HG02943 (cell line): ENCODE data around the gene SYT1.
"Not testable (repeated sequence)": the region's sequence is repeated elsewhere in the genome, so short reads cannot be mapped to it uniquely, and the experiment has no call there.

ENCODE experiments used
- ATAC-seq: cut with Tn5 transposase; IDR thresholded peaks from one replicate; pipeline ENCODE4 v1.9.1; 2021; ENCODE audit warnings: mild to moderate bottlenecking, low read depth, moderate library complexity; ENCODE audit not compliant: unreplicated experiment

The SYT1 gene

DNA sequence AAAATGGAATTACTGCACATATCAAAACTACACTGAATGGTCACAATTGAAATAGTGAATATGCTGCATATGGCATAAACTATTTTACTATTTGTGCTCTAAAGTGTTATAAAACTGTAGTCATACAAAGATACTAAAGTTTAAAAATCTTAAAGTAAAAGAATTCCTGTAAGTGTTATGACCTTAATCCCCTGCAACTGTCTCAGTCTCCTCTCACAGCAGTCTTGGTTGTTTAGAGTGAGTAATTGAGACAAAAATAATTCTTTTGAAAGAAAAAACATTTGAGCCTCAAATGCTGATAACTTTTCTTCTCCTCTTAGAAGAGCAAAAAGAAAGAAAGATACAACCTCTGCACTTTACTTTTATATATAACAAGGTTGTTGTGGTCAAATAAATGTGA is 99.9 kb downstream of the SYT1 start:
- ATAC-seq: no peak

DNA sequence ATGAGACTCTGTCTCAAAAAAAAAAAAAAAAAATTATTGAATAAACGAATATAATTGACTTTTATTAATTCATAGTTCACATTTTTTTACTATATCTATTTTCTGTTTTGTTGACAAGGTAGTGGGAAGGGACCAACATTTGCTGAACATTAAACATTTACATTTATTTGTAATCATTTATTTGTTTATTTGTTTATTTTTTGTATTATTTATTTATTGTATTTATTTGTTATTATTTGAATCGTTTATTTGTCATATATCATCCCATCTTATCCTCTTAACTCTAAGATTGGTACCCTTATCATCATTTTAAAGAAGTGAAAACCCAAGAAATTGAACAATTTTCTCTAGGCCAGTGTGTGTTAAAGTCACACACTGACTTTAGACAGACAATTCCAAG is 101.5 kb downstream of the SYT1 start:
- ATAC-seq: no peak

DNA sequence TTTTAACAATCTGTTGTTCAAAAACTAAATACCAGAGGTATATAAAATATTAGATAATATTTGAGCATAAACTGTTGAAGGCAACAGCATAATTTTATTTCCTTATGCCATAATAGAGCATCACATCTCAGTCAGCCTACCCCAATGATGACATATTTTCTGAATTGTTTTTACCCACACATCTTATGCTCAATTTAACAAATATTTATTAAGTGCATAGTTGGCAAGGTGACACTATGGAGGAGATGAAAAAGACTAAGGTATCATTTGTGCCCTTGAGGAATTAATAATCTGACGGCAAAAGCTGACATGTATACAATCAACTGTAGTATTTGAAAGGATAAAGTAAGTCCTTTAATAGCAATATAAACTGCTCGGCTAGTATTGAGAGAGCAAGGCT is 102.4 kb downstream of the SYT1 start:
- ATAC-seq: no peak

DNA sequence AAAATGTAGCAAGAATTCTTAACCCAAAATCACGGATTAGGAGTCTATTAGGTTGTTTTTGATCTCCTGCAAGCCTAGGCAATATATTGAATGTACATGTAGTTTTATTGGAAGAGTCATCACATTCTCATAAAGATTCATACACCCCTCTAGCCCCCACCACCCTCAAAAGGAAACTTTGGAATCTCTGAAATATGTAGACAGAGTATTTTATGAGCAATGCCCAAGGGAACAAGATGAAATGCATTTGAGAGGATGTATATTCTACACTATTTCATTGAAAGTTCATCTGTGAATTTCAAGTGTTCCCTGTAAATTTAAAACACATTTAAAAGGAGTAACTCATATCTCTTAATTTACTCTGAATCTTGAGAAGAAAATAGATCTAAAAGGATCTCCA is 103.7 kb downstream of the SYT1 start:
- ATAC-seq: no peak

DNA sequence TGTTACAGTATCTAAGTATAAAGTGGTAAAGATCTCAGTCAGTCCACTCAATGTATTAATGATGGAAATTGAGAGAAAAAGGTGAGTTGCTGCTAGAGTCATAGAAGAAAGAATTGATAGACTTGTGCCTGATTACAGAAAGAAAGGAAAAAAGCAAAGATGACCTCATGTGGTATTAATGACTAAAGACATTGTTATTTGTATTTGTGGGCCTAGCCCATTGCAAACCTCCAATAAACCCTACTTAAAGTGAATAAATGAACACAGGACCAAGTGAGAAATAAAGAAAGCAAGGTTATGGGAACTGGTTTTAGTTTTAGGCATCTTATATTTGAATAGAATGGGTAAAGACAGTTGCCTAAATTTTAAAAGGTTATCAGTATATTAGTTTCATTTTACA is 105.5 kb downstream of the SYT1 start:
- no peak for ATAC-seq

DNA sequence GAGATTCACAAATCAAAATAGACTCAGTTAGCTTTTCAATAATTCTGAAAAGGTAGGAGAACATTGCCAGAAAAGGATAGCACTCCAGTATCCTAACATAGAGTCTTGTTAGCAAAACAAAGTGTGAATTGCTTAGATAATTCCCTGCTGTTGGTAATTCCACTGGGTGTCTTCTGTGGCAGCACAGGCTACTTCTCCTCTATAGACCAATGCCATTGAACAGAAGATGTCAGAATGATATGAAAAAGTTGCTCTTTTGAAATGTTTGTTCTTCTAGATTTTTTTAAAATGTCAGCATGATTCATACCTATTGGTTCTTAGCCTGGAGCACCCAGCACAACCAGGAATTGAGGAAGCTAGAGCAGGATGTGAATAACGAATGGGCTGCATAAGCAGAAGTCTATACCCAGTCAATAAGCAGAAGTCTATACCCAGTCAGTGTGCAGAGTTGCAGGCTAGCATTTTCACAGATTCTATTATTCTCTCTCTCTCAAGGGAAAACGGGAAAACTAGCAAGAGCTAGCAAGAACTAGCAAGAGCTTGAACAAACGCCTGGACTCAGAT is 112.8 kb downstream of the SYT1 start:
- ATAC-seq: no peak

DNA sequence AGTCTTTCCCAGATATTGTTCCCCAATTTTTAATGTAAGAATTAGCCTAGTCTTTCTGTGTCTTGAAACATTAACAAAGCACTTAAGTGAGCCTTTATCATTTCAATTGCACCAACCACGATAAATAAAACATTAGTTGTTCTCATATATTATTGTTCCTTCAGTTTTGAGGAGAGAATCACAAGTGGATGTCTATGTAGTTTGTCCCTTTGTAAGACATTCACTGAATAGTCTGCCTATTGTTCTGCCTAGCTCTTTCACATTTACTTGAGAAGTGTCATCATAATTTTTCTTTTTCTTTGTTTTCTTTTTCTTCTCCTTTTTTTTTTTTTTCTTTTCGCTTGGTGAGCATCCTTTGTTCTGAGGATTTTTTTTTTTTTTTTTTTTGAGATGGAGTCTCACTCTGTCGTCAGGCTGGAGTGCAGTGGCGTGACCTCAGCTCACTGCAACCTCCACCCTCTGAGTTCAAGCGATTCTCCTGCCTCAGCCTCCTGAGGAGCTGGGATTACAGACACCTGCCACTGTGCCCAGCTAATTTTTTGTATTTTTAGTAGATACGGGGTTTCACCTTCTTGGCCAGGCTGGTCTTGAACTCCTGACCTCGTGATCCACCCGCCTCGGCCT is 129.7 kb downstream of the SYT1 start:
- ATAC-seq: no peak

DNA sequence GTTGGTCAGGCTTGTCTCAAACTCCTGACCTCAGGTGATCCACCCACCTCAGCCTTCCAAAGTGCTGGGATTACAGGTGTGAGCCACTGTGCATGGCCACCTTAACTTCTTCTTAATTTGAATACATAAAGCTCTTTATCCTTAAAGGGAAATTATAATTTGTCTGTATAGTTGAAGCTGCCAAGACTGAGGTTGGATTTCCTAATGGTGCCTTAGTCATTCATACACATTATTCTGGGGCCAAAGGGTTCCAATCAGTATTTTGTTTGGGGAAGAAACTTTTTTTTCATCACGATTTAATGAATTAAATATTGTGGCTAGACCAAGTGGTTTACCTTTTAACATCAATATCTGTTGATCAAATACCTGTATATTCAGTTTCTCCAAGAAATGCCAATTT is 135.9 kb downstream of the SYT1 start:
- ATAC-seq: no peak

DNA sequence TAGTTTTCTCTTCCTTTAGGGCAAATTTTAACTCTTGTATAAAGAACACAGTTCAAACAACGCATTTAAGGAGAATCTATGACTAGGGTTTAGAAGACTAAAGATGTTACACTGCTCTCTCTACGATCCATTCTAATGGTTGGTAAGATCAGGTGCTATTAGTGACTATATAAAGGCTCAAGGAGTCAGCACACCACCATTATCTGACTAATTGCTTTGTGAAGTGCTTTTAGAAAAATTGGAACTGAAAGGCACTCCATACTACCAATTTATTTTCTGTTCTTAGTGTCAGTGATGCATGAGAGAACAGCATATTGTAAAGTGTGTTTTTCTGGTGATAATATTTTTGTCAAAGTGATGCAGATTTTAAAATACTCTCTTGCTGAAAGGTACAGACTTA is 136.8 kb downstream of the SYT1 start:
- ATAC-seq: no peak

DNA sequence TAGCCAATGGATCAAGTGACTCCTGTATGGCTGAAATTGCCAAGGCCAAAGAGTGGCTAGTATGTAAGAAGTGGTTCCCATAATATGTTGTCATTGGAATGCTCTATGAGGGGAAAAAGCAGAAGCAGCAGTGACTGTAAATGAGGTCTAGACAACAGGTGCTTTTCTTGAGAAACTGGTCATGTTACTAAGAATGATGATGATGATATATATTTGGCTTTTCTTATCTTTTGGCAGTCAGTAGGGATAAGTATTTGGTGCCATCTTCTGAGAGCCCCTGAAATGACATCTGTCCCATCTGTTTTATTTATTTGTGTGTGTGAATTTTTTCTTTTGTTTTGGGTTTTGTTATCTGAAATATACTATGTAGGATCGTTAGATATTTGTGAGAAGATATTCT is 141.7 kb downstream of the SYT1 start:
- ATAC-seq: no peak

DNA sequence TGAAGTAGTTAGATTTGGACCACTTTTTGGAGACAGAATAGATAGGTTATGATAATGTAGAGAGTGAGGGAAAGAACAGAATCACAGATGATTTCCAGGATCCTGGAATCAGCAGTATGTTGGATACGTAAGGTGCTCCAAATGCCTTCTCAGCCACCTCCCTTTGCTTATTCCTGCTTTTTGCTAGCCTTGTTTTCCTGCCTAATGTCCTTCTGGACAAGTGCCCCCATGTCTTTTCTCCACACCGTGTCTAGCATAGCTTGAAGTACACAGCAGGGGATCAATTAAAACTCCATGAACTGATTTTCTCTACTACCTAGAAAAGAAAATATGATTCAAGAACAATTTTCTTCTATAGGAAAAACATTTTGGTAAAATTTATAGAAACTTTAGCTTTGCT is 144.0 kb downstream of the SYT1 start:
- no peak for ATAC-seq

DNA sequence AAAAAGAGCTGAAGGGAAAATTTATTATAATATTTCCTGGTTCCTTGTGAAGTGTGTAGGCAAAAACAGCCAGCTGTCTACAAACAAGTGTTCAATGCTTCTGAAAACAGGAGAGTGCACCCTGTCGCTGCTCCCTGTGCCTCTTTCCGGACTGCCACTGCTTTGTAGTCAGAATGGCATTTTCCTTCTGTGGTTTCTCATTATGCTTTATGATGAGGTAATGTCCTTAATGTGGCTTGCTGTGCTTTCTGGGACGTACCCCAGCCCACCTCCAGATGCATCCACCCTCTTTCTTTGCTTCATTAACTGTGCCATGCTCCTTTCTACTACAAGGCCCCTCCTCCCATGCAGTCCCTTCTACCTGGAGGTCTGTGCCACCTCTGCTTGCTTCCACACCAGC is 148.1 kb downstream of the SYT1 start:
- no peak for ATAC-seq

DNA sequence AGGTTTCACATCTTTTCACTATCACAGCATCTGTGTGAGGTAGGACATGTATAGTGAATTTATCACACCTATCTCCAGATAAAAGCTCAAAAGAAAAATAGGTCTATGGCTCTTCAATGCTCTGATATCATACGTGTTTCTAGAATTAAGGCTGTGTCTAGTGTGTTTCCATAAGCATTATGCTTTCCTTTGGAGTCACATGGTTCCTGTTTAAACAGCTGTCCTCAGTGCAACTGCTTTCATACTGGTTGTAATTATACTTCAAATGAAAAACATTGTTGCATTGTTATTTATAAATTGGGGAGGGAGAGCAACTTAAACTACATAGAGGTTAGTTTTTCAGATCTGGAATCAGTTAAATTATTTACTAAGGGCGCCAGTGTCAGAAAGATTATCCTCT is 151.6 kb downstream of the SYT1 start:
- no peak for ATAC-seq

DNA sequence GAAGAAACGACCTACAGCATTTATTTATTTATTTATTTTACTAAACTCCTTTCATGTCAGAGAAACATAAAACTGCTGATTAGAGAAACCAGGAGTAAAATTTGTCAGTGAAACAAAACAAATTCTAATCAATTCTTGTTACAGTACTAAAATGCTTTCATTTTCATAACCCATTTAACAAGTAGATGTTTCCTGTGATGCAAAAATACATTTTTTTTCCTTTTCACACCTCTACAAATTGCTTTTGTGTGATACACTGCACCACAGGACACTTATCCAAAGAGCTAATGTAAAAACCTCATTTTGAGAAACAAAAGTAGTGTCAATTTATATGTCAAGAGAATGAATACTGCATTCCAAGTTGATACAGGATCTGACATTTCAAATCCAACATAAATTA is 155.1 kb downstream of the SYT1 start:
- ATAC-seq: peak; percentile 83

DNA sequence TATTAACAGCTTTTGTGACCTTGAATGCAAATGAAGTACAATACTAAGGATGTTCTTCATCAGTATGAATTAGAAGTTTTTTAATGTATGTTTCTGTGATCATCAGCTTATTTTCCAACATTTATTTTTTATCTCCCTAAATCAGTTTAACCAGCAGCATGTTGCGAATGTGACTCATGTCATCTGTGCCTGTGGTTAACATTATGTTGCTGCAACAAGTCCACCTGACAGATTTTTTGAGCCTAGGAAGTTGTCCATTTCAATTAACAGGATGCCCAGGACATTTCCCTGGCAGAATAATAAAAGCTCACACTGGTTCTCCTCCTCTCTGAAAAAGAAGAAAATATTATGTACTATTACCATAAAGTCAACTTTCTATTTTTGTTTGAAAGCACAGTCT is 155.5 kb downstream of the SYT1 start:
- no peak for ATAC-seq

DNA sequence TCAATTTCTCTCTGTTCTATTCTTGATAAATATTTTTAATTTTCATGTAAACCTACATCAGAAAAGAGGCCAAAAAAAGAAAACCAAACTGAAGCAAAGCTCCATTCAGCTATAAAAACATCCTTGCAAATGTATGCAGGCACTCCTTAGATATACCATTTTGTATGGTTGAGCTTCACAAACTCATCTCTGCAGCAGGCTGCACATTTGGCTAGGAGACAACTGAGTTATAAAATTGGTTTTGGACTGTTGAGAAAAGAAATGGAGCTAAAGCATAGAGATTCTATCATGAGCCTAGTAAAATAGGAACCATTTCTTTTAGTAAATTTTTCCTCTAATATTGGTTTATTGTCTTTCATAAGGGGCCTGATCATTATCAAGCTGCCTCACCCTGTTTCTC is 156.4 kb downstream of the SYT1 start:
- no peak for ATAC-seq

DNA sequence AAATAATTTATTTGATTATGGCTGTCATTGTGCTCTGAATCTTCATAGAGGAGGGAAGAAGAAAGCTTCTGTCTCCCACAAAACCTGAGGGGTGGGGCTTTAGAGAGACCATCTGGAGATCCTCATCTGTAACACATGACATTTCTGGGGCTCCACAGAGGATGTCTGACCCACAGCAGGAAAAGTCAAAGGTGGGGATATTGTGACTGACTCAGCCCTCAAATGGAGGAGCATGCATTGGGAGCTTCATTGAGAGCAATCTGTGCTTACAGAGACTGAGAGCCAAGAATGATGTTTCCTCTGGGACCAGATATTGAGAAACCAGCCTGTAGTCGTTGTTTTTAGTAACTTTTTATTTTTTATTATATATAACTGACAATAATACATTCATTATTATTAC is 158.7 kb downstream of the SYT1 start:
- no peak for ATAC-seq

DNA sequence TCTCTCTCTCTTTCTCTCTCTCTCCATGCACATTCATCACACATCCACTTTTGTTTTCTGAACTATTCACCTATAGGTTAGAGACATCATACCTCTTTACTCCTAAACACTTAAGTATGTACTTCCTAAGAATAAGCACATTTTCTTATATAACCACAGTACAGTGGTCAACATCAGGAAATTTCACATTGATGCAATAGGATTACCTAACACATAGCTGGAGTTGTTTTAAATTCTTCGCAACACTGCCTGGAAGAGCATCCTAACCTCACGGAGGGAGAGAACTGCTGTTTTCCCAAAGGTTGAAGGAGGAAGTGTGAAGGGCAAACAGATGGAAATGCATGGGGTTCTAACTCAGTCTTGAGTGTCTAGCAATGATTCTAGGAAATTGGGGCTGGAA is 159.2 kb downstream of the SYT1 start:
- ATAC-seq: no peak

DNA sequence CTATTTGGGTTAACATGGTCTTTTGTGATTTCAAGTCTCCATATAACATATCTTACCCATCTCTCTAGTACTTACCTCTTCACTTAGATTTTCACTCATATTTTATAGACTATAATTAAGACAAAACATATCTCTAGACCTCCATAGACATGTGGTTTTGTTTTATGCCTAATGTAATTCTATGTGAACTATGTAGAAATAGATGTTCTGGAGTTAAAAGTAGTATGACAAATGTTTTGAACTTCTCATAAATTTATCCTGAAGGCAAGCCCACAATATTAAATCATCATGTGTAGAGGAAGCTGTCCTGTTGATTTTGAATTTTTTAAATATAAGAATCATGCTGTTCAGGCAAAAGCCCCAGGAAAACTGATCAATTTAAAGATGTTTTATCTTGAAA is 169.2 kb downstream of the SYT1 start:
- ATAC-seq: no peak

DNA sequence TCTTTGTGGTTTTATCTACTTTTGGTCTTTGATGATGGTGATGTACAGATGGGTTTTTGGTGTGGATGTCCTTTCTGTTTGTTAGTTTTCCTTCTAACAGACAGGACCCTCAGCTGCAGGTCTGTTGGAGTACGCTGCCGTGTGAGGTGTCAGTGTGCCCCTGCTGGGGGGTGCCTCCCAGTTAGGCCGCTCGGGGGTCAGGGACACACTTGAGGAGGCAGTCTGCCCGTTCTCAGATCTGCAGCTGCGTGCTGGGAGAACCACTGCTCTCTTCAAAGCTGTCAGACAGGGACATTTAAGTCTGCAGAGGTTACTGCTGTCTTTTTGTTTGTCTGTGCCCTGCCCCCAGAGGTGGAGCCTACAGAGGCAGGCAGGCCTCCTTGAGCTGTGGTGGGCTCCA is 180.2 kb downstream of the SYT1 start:
- not testable (repeated sequence) for ATAC-seq

DNA sequence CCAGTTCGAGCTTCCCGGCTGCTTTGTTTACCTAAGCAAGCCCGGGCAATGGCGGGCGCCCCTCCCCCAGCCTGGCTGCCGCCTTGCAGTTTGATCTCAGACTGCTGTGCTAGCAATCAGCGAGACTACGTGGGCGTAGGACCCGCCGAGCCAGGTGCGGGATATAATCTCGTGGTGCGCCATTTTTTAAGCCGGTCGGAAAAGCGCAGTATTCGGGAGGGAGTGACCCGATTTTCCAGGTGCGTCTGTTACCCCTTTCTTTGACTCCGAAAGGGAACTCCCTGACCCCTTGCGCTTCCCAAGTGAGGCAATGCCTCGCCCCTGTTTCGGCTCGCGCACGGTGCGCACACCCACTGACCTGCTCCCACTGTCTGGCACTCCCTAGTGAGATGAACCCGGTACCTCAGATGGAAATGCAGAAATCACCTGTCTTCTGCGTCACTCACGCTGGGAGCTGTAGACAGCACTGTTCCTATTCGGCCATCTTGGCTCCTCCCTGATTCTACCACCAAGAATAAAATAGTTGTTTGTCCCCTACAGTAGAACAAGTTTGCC is 180.7 kb downstream of the SYT1 start:
- ATAC-seq: not testable (repeated sequence)

DNA sequence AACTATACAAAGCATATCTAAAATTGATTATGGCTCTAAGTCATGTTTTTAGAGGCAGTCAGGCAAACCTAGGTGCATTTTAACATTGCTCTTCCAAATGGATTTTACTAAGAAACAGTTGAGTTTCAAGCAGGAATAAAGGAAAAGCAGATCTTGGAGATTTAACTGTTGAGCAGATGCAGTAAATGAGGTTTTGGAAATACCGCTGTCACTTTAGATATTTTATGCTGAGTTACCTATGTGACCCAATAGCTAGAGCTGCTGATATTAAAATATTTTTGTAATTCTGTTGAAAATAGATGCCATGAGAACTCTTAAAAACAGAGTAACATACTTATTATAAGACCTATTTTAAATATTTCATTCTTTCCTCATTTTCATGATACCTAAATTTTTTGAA is 181.4 kb downstream of the SYT1 start:
- no peak for ATAC-seq

DNA sequence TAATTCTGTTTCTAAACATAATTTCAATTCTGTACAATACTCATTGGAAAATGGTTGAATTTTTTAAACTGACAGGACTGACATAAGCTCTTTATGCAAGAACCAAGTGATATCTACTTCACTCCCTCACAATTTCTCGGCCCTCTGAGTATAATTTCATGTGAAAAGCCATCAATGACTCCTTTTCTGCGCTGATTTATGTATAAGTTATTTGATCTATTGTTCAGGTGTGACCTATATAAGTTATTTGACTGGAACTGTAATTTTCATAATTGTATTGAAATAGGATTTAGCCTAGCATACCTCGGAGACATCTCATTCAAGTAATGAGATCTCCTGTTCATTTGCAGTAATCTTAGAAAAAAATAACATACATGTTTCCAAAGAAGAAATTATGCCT is 184.4 kb downstream of the SYT1 start:
- no peak for ATAC-seq
